Loucy (cell line): ENCODE results near the gene SEMA5A.

Experiments used
- H2AFZ ChIP-seq: fragments of 200-600 bp; sonication (generic); 2 replicates; pipeline ENCODE4 v1.6.0; 2016; ENCODE audit warnings: antibody characterized with exemption, mild to moderate bottlenecking, low read length, moderate library complexity
- H3F3A ChIP-seq: fragments of 200-600 bp; 2 replicates; pipeline ENCODE4 v1.6.0; 2016; ENCODE audit warnings: antibody characterized with exemption, low read depth, mild to moderate bottlenecking
- H3K27me3 ChIP-seq: fragments of 200-600 bp; sonication (generic); 2 replicates; pipeline ENCODE4 v1.6.1; 2014; ENCODE audit warnings: low read length, mild to moderate bottlenecking; ENCODE audit not compliant: insufficient read depth, poor library complexity, severe bottlenecking
- H3K36me3 ChIP-seq: fragments of 200-600 bp; sonication (generic); 2 replicates; pipeline ENCODE4 v1.6.1; 2016; ENCODE audit warnings: low read length; ENCODE audit not compliant: insufficient read depth
- H3K4me1 ChIP-seq: fragments of 200-600 bp; sonication (generic); 2 replicates; pipeline ENCODE4 v1.5.1; 2014; ENCODE audit warnings: low read length, mild to moderate bottlenecking; ENCODE audit not compliant: insufficient read depth, poor library complexity, severe bottlenecking
- H3K4me2 ChIP-seq: fragments of 200-600 bp; sonication (generic); 2 replicates; pipeline ENCODE4 v1.6.0; 2014; ENCODE audit warnings: antibody characterized with exemption, low read length, low read depth, mild to moderate bottlenecking; ENCODE audit not compliant: poor library complexity, severe bottlenecking
- H3K4me3 ChIP-seq: fragments of 200-600 bp; sonication (generic); 2 replicates; pipeline ENCODE4 v1.5.1; 2014; ENCODE audit warnings: low read length, mild to moderate bottlenecking, mixed read lengths; ENCODE audit not compliant: poor library complexity, severe bottlenecking
- H3K79me2 ChIP-seq: fragments of 200-600 bp; sonication (generic); 2 replicates; pipeline ENCODE4 v1.6.1; 2014; ENCODE audit warnings: low read length; ENCODE audit not compliant: insufficient read depth
- H3K9ac ChIP-seq: fragments of 200-600 bp; sonication (generic); 2 replicates; pipeline ENCODE4 v1.6.0; 2014; ENCODE audit warnings: mild to moderate bottlenecking, low read depth, low read length, moderate library complexity; ENCODE audit not compliant: poor library complexity, severe bottlenecking
- H3K9me2 ChIP-seq: fragments of 200-600 bp; sonication (generic); replicated peaks from 2 replicates; pipeline ENCODE4 v1.6.1; 2016; ENCODE audit warnings: low read depth, low read length, mixed read lengths
- H3K9me3 ChIP-seq: fragments of 200-600 bp; sonication (generic); 2 replicates; pipeline ENCODE4 v1.6.1; 2014; ENCODE audit warnings: mild to moderate bottlenecking, antibody characterized with exemption, low read length, low read depth; ENCODE audit not compliant: insufficient read depth
- H4K20me1 ChIP-seq: fragments of 200-600 bp; sonication (generic); 2 replicates; pipeline ENCODE4 v1.6.0; 2014; ENCODE audit warnings: antibody characterized with exemption, low read length, mild to moderate bottlenecking; ENCODE audit not compliant: insufficient read depth, poor library complexity, severe bottlenecking
- CTCF ChIP-seq: fragments of 200-600 bp; sonication (generic); conservative IDR thresholded peaks from 2 replicates; pipeline ENCODE4 v1.5.1; 2014; ENCODE audit warnings: mild to moderate bottlenecking, antibody characterized with exemption, low read length
- EZH2phosphoT487 ChIP-seq: fragments of 200-600 bp; IDR thresholded peaks from 2 replicates; pipeline ENCODE4 v1.6.1; 2018; ENCODE audit warnings: antibody characterized with exemption, mild to moderate bottlenecking, moderate library complexity, borderline replicate concordance

The SEMA5A gene

DNA sequence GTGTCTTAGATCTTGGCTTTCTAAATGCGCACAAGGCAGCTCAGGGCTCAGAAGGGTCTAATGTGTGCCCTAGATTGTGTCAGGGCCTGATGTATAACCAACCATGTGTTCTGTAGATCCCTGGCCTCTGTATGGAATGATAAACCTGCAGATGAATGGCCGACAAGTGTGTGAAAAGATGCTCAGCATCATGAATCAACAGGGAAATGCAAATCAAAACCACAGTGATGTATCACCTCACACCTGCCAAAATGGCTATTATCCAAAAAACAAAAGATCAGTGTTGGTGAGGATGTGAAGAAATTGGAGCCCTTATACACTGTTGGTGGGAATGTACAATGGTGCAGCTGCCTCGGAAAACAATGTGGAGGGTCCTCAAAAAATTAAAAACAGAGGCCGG lies 489.8 kb downstream of the SEMA5A start:
- H3K79me2 ChIP-seq, result no peaks in the 10 kb centered on the region
- TF ChIP-seq EZH2phosphoT487, result no peak
- no peak for TF ChIP-seq CTCF
- H3K4me1 ChIP-seq, result no peaks in the 10 kb centered on the region
- H3K4me3 ChIP-seq, result no peak overlapping the region
- no peak overlapping the region for H3K4me2 ChIP-seq
- no peaks in the 10 kb centered on the region for H4K20me1 ChIP-seq
- H3K27me3 ChIP-seq, result no peaks in the 10 kb centered on the region
- no peaks in the 10 kb centered on the region for H3K36me3 ChIP-seq
- H3F3A ChIP-seq, result no peaks in the 10 kb centered on the region
- no peaks in the 10 kb centered on the region for H3K9me2 ChIP-seq
- H3K9me3 ChIP-seq, result no peaks in the 10 kb centered on the region
- H2AFZ ChIP-seq, result no peak overlapping the region
- H3K9ac ChIP-seq, result no peak overlapping the region

DNA sequence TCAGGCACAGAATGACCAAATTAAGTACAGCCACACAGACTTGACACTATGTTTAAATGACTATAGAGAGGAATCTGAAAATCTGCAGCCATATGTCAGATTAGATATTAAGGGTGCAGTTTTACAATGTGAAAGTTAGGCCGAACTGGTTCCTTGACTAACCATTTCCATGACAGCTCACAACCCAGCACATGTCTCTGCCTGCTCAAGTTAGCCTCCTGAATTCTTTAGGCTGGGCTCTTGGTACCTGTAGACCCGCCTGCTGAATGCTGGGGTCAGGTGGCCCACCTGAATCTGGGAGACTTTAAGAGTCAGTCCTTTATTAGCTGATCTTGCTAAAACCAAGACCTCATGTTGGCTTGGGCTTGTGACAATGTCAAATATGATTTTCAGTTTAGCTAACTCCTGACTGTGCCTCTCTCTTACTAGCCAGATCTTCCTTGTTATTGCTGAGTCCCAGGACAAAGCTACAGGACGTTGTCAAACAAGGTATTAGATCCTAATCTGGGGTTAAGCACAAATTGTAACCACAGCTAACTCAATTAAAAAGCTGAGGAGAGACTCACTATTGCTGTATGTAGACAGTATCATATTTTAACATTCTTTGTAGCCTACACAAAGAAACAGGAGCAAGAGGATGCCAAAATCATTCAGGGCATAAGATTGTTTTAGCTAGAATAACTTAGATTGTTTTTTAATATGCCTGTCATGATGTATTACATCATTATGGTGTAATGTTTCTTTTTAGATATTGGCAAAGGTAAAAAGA lies 490.9 kb downstream of the SEMA5A start:
- no peak overlapping the region for H3K9ac ChIP-seq
- TF ChIP-seq CTCF (no peak), EZH2phosphoT487 (no peak)
- H4K20me1 ChIP-seq, result no peaks in the 10 kb centered on the region
- H3K4me3 ChIP-seq, result no peak overlapping the region
- no peaks in the 10 kb centered on the region for H3K9me2 ChIP-seq
- H2AFZ ChIP-seq, result no peak overlapping the region
- no peaks in the 10 kb centered on the region for H3K27me3 ChIP-seq
- no peaks in the 10 kb centered on the region for H3F3A ChIP-seq
- H3K79me2 ChIP-seq, result no peaks in the 10 kb centered on the region
- H3K4me2 ChIP-seq, result no peak overlapping the region
- no peaks in the 10 kb centered on the region for H3K9me3 ChIP-seq
- H3K36me3 ChIP-seq, result no peaks in the 10 kb centered on the region
- no peaks in the 10 kb centered on the region for H3K4me1 ChIP-seq

DNA sequence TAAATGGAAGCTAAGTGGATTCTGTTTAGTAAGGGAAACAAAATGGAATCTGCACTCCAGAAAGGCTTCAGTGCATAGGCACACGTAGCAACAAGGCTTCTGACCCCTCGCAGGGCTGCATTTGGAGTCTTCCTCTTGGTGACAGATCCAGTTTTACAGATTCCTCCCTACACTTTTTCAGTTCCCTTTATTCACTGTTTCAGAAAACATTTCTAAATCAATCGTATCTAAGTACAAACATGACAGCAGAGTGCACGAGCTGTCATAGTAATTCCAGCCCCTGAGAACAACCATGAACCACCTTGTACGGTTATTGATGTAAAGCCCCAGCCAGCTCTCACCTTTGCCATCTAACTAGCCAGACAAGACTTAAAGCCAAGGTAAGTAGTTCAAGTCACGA lies 491.6 kb downstream of the SEMA5A start:
- Histone ChIP-seq H3K4me3 (no peak overlapping the region), H2AFZ (no peak overlapping the region), H3K9ac (no peak overlapping the region), H3K4me1 (no peaks in the 10 kb centered on the region), H3K36me3 (no peaks in the 10 kb centered on the region), H3K79me2 (no peaks in the 10 kb centered on the region), H3K9me3 (no peaks in the 10 kb centered on the region), H3K27me3 (no peaks in the 10 kb centered on the region), H3K4me2 (no peak overlapping the region), H3F3A (no peaks in the 10 kb centered on the region), H4K20me1 (no peaks in the 10 kb centered on the region), H3K9me2 (no peaks in the 10 kb centered on the region)
- TF ChIP-seq EZH2phosphoT487 (no peak), CTCF (no peak)
